Endothelial cell of umbilical vein (primary cell): ENCODE data around the gene CDKN2B-AS1. TPM values are rescaled to one million over a fixed set of nuclear protein-coding genes. Genes with fewer than 3 reads are reported as not detected.

Source experiments
- BruUV-seq: library from RNA; stranded (reverse); fragments of 400-500 nt; replicated peaks from 2 replicates; lab custom pipeline; 2021; lab: Mats Ljungman, UMichigan
- CTCF ChIA-PET: fragments of 300-600, 350-600 bp; sonication (Branson Sonifier 250); formaldehyde crosslinking; loops from one replicate; lab custom pipeline; 2021; ENCODE audit warnings: antibody characterized with exemption, inconsistent platforms; lab: Charles Lee
- POLR2A ChIA-PET: fragments of 300-600, 350-600 bp; sonication (Branson Sonifier 250); formaldehyde crosslinking; loops from one replicate; lab custom pipeline; 2021; ENCODE audit warnings: antibody characterized with exemption, inconsistent platforms; lab: Charles Lee
- DNase-seq: peaks from one replicate; pipeline ENCODE4 v3.0.0-alpha.2; 2011; ENCODE audit warnings: low read depth, low spot score
- FAIRE-seq: peaks from 2 replicates; lab custom pipeline; 2011; peaks lifted over from hg19 to GRCh38; lab: Jason Lieb, UNC
- H2AFZ ChIP-seq: 2 replicates; pipeline ENCODE4 v1.6.0; 2012; ENCODE audit warnings: low read depth, low read length, control low read depth, inconsistent platforms
- H3K27ac ChIP-seq: 2 replicates; pipeline ENCODE4 v1.5.1; 2011; ENCODE audit warnings: low read depth, mild to moderate bottlenecking, control low read depth, low read length, moderate library complexity; ENCODE audit not compliant: insufficient read depth
- H3K27me3 ChIP-seq, 2 experiments: 2 replicates each; pipeline versions ENCODE4 v1.6.0 to v1.6.1; 2011; ENCODE audit warnings: low read length in 2 of 2, mixed read lengths in 1 of 2; ENCODE audit not compliant: control insufficient read depth in 2 of 2, insufficient read depth in 2 of 2
- H3K36me3 ChIP-seq, 2 experiments: 2 replicates in 1 of 2; 3 replicates in 1 of 2; pipeline ENCODE4 v1.5.1; 2011; ENCODE audit warnings: low read length in 2 of 2, mild to moderate bottlenecking in 1 of 2, moderate library complexity in 1 of 2; ENCODE audit not compliant: control insufficient read depth in 2 of 2, insufficient read depth in 2 of 2; ENCODE audit errors: extremely low read depth in 1 of 2
- H3K4me1 ChIP-seq: 3 replicates; pipeline ENCODE4 v1.5.1; 2011; ENCODE audit warnings: mild to moderate bottlenecking, low read length; ENCODE audit not compliant: control insufficient read depth, insufficient read depth; ENCODE audit errors: extremely low read depth
- H3K4me2 ChIP-seq: 2 replicates; pipeline ENCODE4 v1.6.1; 2011; ENCODE audit warnings: low read length, control low read depth, mixed read lengths; ENCODE audit not compliant: insufficient read depth
- H3K4me3 ChIP-seq, 3 experiments: fragments of 200-600 bp in 1 of 3; sonication (generic), shearing (Covaris generic) in 1 of 3; replicated peaks in 1 of 3; 2 replicates each; pipeline ENCODE4 v1.5.1; 2011 to 2016; ENCODE audit warnings: control low read depth in 3 of 3, low read length in 3 of 3, mild to moderate bottlenecking in 2 of 3, inconsistent platforms in 1 of 3, low read depth in 1 of 3, moderate library complexity in 1 of 3; ENCODE audit not compliant: insufficient read depth in 1 of 3
- H3K79me2 ChIP-seq: 2 replicates; pipeline ENCODE4 v1.6.0; 2012; ENCODE audit warnings: low read length, inconsistent platforms; ENCODE audit not compliant: control insufficient read depth, insufficient read depth
- H3K9ac ChIP-seq: replicated peaks from 2 replicates; pipeline ENCODE3; 2011; ENCODE audit warnings: low read length, control low read depth; ENCODE audit not compliant: insufficient read depth; ENCODE audit errors: extremely low read depth
- H3K9me1 ChIP-seq: replicated peaks from 3 replicates; pipeline ENCODE4 v1.6.0; 2011; ENCODE audit warnings: mild to moderate bottlenecking, low read length; ENCODE audit not compliant: control insufficient read depth, insufficient read depth; ENCODE audit errors: extremely low read depth
- H3K9me3 ChIP-seq: replicated peaks from 2 replicates; pipeline ENCODE4 v1.5.1; 2012; ENCODE audit warnings: low read length, inconsistent platforms; ENCODE audit not compliant: control insufficient read depth, insufficient read depth
- H4K20me1 ChIP-seq: replicated peaks from 2 replicates; pipeline ENCODE3; 2011; ENCODE audit warnings: mild to moderate bottlenecking, low read length; ENCODE audit not compliant: control insufficient read depth, insufficient read depth; ENCODE audit errors: extremely low read depth
- CTCF ChIP-seq, 2 donors: IDR thresholded peaks; 1 replicate in 1 of 2; 2 replicates in 1 of 2; pipeline ENCODE4 v1.5.1; 2011; ENCODE audit warnings: low read length in 2 of 2, mild to moderate bottlenecking in 2 of 2, moderate library complexity in 2 of 2, control low read depth in 1 of 2, inconsistent platforms in 1 of 2, low read depth in 1 of 2; ENCODE audit not compliant: insufficient read depth in 1 of 2; ENCODE audit errors: extremely low read depth in 1 of 2
- FOS ChIP-seq: IDR thresholded peaks from 2 replicates; pipeline ENCODE4 v1.6.1; 2011; ENCODE audit warnings: mild to moderate bottlenecking, low read length, moderate library complexity, borderline replicate concordance; ENCODE audit not compliant: insufficient read depth
- GATA2 ChIP-seq: IDR thresholded peaks from 2 replicates; pipeline ENCODE4 v1.7.0; 2011; ENCODE audit warnings: low read depth, mild to moderate bottlenecking, moderate library complexity, mixed read lengths, low read length; ENCODE audit not compliant: insufficient read length, insufficient read depth
- MAX ChIP-seq: IDR thresholded peaks from 2 replicates; pipeline ENCODE4 v1.6.1; 2011; ENCODE audit not compliant: insufficient read depth, insufficient read length
- MYC ChIP-seq: IDR thresholded peaks from one replicate; pipeline ENCODE4 v1.6.1; 2011; ENCODE audit warnings: mild to moderate bottlenecking, low read depth, low read length
- POLR2A ChIP-seq: IDR thresholded peaks from 2 replicates; pipeline ENCODE4 v1.6.1; 2012; ENCODE audit warnings: low read depth, mild to moderate bottlenecking, control low read depth, low read length
- POLR2AphosphoS5 ChIP-seq: IDR thresholded peaks from 2 replicates; pipeline ENCODE4 v1.6.1; 2012; ENCODE audit warnings: low read depth, mild to moderate bottlenecking, control low read depth, low read length, moderate library complexity; ENCODE audit not compliant: insufficient read depth
- dilution Hi-C: fragments of 300-500 bp; cut with MboI; formaldehyde crosslinking; loops from one replicate; pipeline ENCODE4 v1.15.0; 2019; ENCODE audit warnings: low sequenced_read_pairs; ENCODE audit not compliant: extremely low pct_ligation_motif_present
- intact Hi-C: fragments of 100-400 bp; cut with micrococcal nuclease; formaldehyde crosslinking; loops from one replicate; pipeline ENCODE4 v1.10.0; 2022
- polyA plus RNA-seq, 4 experiments: library from polyadenylated mRNA; depleted of rRNA in 3 of 4; stranded (reverse) in 3 of 4; unstranded in 1 of 4; fragments of >200 nt; gene quantifications; 2 replicates each; pipeline versions ENCODE4 v1.2.1 to v1.2.3, GENCODE V29; 2011 to 2012; ENCODE audit warnings: missing spikeins in 1 of 4
- total RNA-seq: library from RNA; stranded (reverse); gene quantifications from 2 replicates; pipeline ENCODE4 v1.2.3, GENCODE V29; 2021

CDKN2B-AS1 gene
- total and polyA plus RNA-seq, 2 donors (not counting 3 experiments of a cell fraction or from before 2014, with no cell fraction given) = 0.44 to 1.9 TPM

GRCh38 chr9:21996438-21996837 is 1.8 kb downstream of the CDKN2B-AS1 start:
- peaks cover 2 to 5% of the 10 kb centered on the region in 2 experiments for H3K27me3 ChIP-seq
- no peaks in the 10 kb centered on the region for H3K79me2 ChIP-seq
- no peak overlapping the region for H2AFZ ChIP-seq
- no TSS peak for BruUV-seq
- no peaks in the 10 kb centered on the region for H3K9me1 ChIP-seq
- no peak overlapping the region for H3K4me2 ChIP-seq
- no peak overlapping the region for H3K27ac ChIP-seq
- FAIRE-seq = peak; percentile 55
- no peak overlapping the region for H3K9ac ChIP-seq
- no peaks in the 10 kb centered on the region for H3K9me3 ChIP-seq
- no peaks in the 10 kb centered on the region for H3K36me3 ChIP-seq
- H3K4me1 ChIP-seq = peaks cover 7% of the 10 kb centered on the region
- no peak for DNase-seq
- no peaks in the 10 kb centered on the region for H4K20me1 ChIP-seq
- intact Hi-C loops = no loop called here
- ChIA-PET CTCF (interaction anchor here (4.7 kb wide), 1 partner anchor 11 kb away, joined by 68 read pairs; the partner anchor contains the start of gene CDKN2B), POLR2A (no interaction called here)
- TF ChIP-seq GATA2 (no peak), FOS (no peak), CTCF (IDR thresholded peaks at IDR 0.05; ENCODE audit: extremely low read depth in 1 of 2, insufficient read depth in 1 of 2, low read depth in 1 of 2, low read length in 2 of 2) (no peak), MYC (no peak), MAX (no peak), POLR2AphosphoS5 (no peak), POLR2A (no peak)
- no peak overlapping the region for H3K4me3 ChIP-seq
- dilution Hi-C loops = no loop called here
